Ovary (tissue), 3 donors: ENCODE results near the gene EFNA5.

ENCODE experiments used
- CTCF ChIP-seq, 3 donors: fragments of 450-650 bp in 2 of 3; fragments of 200-600 bp in 1 of 3; IDR thresholded peaks; one replicate each; pipeline versions ENCODE4 v1.5.1 to v1.8.0; 2016 to 2022; ENCODE audit warnings: antibody characterized with exemption in 3 of 3, mild to moderate bottlenecking in 1 of 3
- EP300 ChIP-seq: sonication (generic); formaldehyde crosslinking; IDR thresholded peaks from one replicate; pipeline ENCODE4 v1.6.1; 2017; ENCODE audit warnings: antibody characterized with exemption
- POLR2A ChIP-seq: fragments of 450-650 bp; IDR thresholded peaks from one replicate; pipeline ENCODE4 v1.6.1; 2017; ENCODE audit warnings: antibody characterized with exemption, mild to moderate bottlenecking, moderate library complexity
- donor health status: DM: no; HTN: no; CAD: no.

- TF ChIP-seq CTCF (IDR thresholded peaks at IDR 0.05) (no peak), POLR2A (no peak), EP300 (no peak)
Observed at GRCh38 chr5:107468276-107468675, 202.5 kb downstream of the EFNA5 start.
